ENCODE data around the gene SERPIND1.

DNA sequence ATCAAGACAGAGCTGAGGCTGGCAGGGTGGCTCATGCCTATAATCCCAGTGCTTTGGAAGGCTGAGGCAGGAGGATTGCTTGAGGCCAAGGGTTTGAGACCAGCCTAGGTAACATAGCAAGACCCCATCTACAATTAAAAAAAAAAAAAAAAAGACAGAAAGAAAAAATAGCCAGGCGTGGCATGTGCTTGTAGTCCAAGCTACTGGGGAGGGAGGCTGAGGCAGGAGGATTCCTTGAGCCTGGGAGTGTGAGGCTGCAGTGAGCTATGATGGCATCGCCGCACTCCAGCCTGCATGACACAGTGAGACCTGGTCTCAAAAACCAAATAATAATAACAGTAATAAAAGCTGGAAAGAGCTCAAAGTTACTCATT lies 9.4 kb downstream of the SERPIND1 start:
- TF ChIP-seq, protein P1, sequence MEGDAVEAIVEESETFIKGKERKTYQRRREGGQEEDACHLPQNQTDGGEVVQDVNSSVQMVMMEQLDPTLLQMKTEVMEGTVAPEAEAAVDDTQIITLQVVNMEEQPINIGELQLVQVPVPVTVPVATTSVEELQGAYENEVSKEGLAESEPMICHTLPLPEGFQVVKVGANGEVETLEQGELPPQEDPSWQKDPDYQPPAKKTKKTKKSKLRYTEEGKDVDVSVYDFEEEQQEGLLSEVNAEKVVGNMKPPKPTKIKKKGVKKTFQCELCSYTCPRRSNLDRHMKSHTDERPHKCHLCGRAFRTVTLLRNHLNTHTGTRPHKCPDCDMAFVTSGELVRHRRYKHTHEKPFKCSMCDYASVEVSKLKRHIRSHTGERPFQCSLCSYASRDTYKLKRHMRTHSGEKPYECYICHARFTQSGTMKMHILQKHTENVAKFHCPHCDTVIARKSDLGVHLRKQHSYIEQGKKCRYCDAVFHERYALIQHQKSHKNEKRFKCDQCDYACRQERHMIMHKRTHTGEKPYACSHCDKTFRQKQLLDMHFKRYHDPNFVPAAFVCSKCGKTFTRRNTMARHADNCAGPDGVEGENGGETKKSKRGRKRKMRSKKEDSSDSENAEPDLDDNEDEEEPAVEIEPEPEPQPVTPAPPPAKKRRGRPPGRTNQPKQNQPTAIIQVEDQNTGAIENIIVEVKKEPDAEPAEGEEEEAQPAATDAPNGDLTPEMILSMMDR (conservative IDR thresholded peaks at IDR 0.05; ENCODE audit: low read depth, low read length): no peak
- no peak for TF ChIP-seq EZH2 (IDR thresholded peaks at IDR 0.05; ENCODE audit: borderline replicate concordance, low read depth, low read length, poor library complexity, severe bottlenecking)
